Esophagus squamous epithelium (tissue), 5 donors: ENCODE data around the gene TMUB1. TPM values are rescaled to one million over a fixed set of nuclear protein-coding genes. Genes with fewer than 3 reads are reported as not detected.
"Not testable (repeated sequence)": the region's sequence is repeated elsewhere in the genome, so short reads cannot be mapped to it uniquely, and the experiment has no call there.

Experiments used
- DNase-seq: peaks from one replicate; lab custom pipeline; 2025; lab: John Stamatoyannopoulos, UW
- H3K27ac ChIP-seq, 4 donors: fragments of 200-600 bp; sonication (generic); one replicate each; pipeline ENCODE4 v1.5.1; 2016 to 2019; ENCODE audit warnings: mild to moderate bottlenecking in 1 of 4
- H3K27me3 ChIP-seq, 4 donors: fragments of 200-600 bp; sonication (generic); 1 replicate in 3 of 4; 2 replicates in 1 of 4; pipeline versions ENCODE4 v1.5.1 to v1.6.0; 2017 to 2021; ENCODE audit warnings: antibody characterized with exemption in 1 of 4
- H3K36me3 ChIP-seq, 3 donors: fragments of 200-600 bp; sonication (generic); one replicate each; pipeline ENCODE4 v1.5.1; 2016 to 2019
- H3K4me1 ChIP-seq, 3 donors: fragments of 200-600 bp; sonication (generic); one replicate each; pipeline ENCODE4 v1.5.1; 2017 to 2019
- H3K4me3 ChIP-seq, 4 donors: fragments of 200-600 bp; sonication (generic); 1 replicate in 3 of 4; 2 replicates in 1 of 4; pipeline ENCODE4 v1.5.1; 2016 to 2019; ENCODE audit warnings: mild to moderate bottlenecking in 2 of 4, moderate library complexity in 1 of 4
- H3K9me3 ChIP-seq, 3 donors: fragments of 200-600 bp; sonication (generic); one replicate each; pipeline ENCODE4 v1.5.1; 2016 to 2019
- POLR2A ChIP-seq, 4 donors: fragments of 450-650 bp; IDR thresholded peaks; one replicate each; pipeline ENCODE4 v1.6.1; 2017; ENCODE audit warnings: antibody characterized with exemption in 4 of 4, mild to moderate bottlenecking in 4 of 4, moderate library complexity in 3 of 4
- whole genome bisulfite sequencing, 2 donors: methylation state at CpG; one replicate each; pipeline ENCODE4 v1.1.5; 2018; 5-methylcytosine and 5-hydroxymethylcytosine counted together
- intact Hi-C: fragments of 100-400 bp; cut with DNase I; formaldehyde crosslinking; loops from one replicate; pipeline ENCODE4 v1.15.0; 2022
- total RNA-seq, 4 donors: library from RNA; depleted of rRNA; stranded (reverse); fragments of >200 nt; gene quantifications; one replicate each; pipeline ENCODE4 v1.1.0, GENCODE V29; 2016
- TF ChIP-seq, protein P1 (sequence below), 6 experiments: fragments of 450-650 bp in 4 of 6; fragments of 200-600 bp in 2 of 6; sonication (generic) in 2 of 6; IDR thresholded peaks; one replicate each; pipeline ENCODE4 v1.5.1; 2016 to 2019; ENCODE audit warnings: antibody characterized with exemption in 6 of 6, mild to moderate bottlenecking in 4 of 6, moderate library complexity in 4 of 6
- donor health status: DM: yes; HTN: yes; CAD: no.

The TMUB1 gene
- total RNA-seq, 4 donors from 2014 or later, result 28.4 to 51.0 (median 35.2) TPM

- H3K27ac ChIP-seq, result no peak overlapping the region
- peaks cover 0 to 48% (median 8%) of the 10 kb centered on the region in 3 donors for H3K36me3 ChIP-seq
- no peaks in the 10 kb centered on the region for H3K27me3 ChIP-seq
- no peak for TF ChIP-seq POLR2A (IDR thresholded peaks at IDR 0.05)
- TF ChIP-seq, protein P1, sequence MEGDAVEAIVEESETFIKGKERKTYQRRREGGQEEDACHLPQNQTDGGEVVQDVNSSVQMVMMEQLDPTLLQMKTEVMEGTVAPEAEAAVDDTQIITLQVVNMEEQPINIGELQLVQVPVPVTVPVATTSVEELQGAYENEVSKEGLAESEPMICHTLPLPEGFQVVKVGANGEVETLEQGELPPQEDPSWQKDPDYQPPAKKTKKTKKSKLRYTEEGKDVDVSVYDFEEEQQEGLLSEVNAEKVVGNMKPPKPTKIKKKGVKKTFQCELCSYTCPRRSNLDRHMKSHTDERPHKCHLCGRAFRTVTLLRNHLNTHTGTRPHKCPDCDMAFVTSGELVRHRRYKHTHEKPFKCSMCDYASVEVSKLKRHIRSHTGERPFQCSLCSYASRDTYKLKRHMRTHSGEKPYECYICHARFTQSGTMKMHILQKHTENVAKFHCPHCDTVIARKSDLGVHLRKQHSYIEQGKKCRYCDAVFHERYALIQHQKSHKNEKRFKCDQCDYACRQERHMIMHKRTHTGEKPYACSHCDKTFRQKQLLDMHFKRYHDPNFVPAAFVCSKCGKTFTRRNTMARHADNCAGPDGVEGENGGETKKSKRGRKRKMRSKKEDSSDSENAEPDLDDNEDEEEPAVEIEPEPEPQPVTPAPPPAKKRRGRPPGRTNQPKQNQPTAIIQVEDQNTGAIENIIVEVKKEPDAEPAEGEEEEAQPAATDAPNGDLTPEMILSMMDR (IDR thresholded peaks at IDR 0.05), result no peak
- no peak for DNase-seq
- 91% methylated on average over 8 of the region's 20 CpGs; no CpG with 5 or more reads in 1 of the 2 donors for WGBS, 2 donors
- H3K4me3 ChIP-seq, result no peak overlapping the region
- no peaks in the 10 kb centered on the region for H3K9me3 ChIP-seq
- H3K4me1 ChIP-seq, result peaks cover 5 to 24% (median 15%) of the 10 kb centered on the region in 3 donors
- intact Hi-C loops, result no loop called here
These were observed 39.3 kb downstream of the TMUB1 start for GRCh38 chr7:151043959-151044358.

GRCh38 chr7:151043449-151043848, 39.8 kb downstream of the TMUB1 start:
- H3K27me3 ChIP-seq, H3K4me3 ChIP-seq, H3K27ac ChIP-seq, DNase-seq, H3K9me3 ChIP-seq, intact Hi-C loops: not testable (repeated sequence)
- WGBS, 2 donors, result 85 to 86% methylated on average over 7 to 10 of the region's 10 CpGs
- Histone ChIP-seq H3K4me1 (peaks cover 8 to 29% (median 20%) of the 10 kb centered on the region in 3 donors), H3K36me3 (peaks cover 0 to 48% (median 8%) of the 10 kb centered on the region in 3 donors)

GRCh38 chr7:151040616-151041375, 42.5 kb downstream of the TMUB1 start:
- Histone ChIP-seq H3K4me1 (peaks cover 8 to 19% (median 16%) of the 10 kb centered on the region in 3 donors), H3K27me3 (no peaks in the 10 kb centered on the region), H3K27ac (no peak overlapping the region), H3K36me3 (peaks cover 9 to 68% (median 15%) of the 10 kb centered on the region in 3 donors), H3K4me3 (no peak overlapping the region), H3K9me3 (no peaks in the 10 kb centered on the region)
- TF ChIP-seq, protein P1 (IDR thresholded peaks at IDR 0.05), result no peak
- no peak for TF ChIP-seq POLR2A (IDR thresholded peaks at IDR 0.05)
- DNase-seq, result no peak
- intact Hi-C loops, result no loop called here
- 91 to 92% methylated on average over 9 of the region's 30 CpGs for WGBS, 2 donors

GRCh38 chr7:151039850-151040548, 43.3 kb downstream of the TMUB1 start:
- peak overlapping the region in 2 of 4 donors; percentile 2 to 62 for H3K27ac ChIP-seq
- WGBS, 2 donors, result 33 to 69% methylated on average over 4 to 9 of the region's 18 CpGs
- intact Hi-C loops, result no loop called here

More at GRCh38 chr7:151039850-151040548, 43.3 kb downstream of the TMUB1 start:
- no peak overlapping the region for H3K4me3 ChIP-seq
- H3K36me3 ChIP-seq, result peaks cover 16 to 68% (median 18%) of the 10 kb centered on the region in 3 donors
- TF ChIP-seq, protein P1 (IDR thresholded peaks at IDR 0.05), result no peak
- TF ChIP-seq POLR2A (IDR thresholded peaks at IDR 0.05), result no peak
- peaks cover 8 to 19% (median 16%) of the 10 kb centered on the region in 3 donors for H3K4me1 ChIP-seq
- no peaks in the 10 kb centered on the region for H3K9me3 ChIP-seq
- H3K27me3 ChIP-seq, result no peaks in the 10 kb centered on the region
- no peak for DNase-seq
